Stomach (tissue), 4 donors: Measurements from ENCODE around the gene RAD50.

Experiments
- POLR2A ChIP-seq, 4 donors: fragments of 450-650 bp; IDR thresholded peaks; one replicate each; pipeline ENCODE4 v1.6.1; 2016; ENCODE audit warnings: antibody characterized with exemption in 4 of 4, control low read depth in 2 of 4, mild to moderate bottlenecking in 1 of 4, moderate library complexity in 1 of 4
- POLR2AphosphoS5 ChIP-seq, 3 donors: sonication (generic); formaldehyde crosslinking; IDR thresholded peaks; one replicate each; pipeline ENCODE4 v1.6.1; 2016; ENCODE audit warnings: antibody characterized with exemption in 3 of 3
- TF ChIP-seq, protein P1 (sequence below), 7 experiments: fragments of 450-650 bp in 4 of 7; fragments of 200-600 bp in 3 of 7; sonication (generic) in 3 of 7; IDR thresholded peaks; one replicate each; pipeline ENCODE4 v1.5.1; 2016 to 2019; ENCODE audit warnings: antibody characterized with exemption in 7 of 7, control low read depth in 2 of 7, mild to moderate bottlenecking in 1 of 7

DNA sequence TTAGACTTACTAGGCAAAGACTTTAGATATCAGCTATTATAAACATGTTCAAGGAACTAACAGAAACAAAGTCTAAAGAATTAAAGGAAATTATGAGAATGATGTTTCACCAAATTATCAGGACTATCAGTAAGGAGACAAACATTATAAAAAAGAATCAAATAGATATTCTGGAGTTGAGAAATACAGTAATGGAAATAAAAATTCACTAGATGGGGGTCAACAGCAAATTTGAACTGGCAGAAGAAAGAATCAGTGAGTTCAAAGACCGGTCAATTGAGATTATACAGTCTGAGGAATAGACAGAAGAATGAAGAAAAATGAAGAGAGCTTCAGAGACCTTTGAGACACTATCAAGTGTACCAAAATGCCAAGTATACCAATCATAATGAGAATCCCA is 91.6 kb downstream of the RAD50 start:
- TF ChIP-seq, protein P1, sequence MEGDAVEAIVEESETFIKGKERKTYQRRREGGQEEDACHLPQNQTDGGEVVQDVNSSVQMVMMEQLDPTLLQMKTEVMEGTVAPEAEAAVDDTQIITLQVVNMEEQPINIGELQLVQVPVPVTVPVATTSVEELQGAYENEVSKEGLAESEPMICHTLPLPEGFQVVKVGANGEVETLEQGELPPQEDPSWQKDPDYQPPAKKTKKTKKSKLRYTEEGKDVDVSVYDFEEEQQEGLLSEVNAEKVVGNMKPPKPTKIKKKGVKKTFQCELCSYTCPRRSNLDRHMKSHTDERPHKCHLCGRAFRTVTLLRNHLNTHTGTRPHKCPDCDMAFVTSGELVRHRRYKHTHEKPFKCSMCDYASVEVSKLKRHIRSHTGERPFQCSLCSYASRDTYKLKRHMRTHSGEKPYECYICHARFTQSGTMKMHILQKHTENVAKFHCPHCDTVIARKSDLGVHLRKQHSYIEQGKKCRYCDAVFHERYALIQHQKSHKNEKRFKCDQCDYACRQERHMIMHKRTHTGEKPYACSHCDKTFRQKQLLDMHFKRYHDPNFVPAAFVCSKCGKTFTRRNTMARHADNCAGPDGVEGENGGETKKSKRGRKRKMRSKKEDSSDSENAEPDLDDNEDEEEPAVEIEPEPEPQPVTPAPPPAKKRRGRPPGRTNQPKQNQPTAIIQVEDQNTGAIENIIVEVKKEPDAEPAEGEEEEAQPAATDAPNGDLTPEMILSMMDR (IDR thresholded peaks at IDR 0.05): no peak
- TF ChIP-seq POLR2AphosphoS5 (IDR thresholded peaks at IDR 0.05): no peak
- no peak for TF ChIP-seq POLR2A (IDR thresholded peaks at IDR 0.05)
